Kidney (tissue), 14 donors: ENCODE results near the gene ADH4. TPM values are rescaled to one million over a fixed set of nuclear protein-coding genes. Genes with fewer than 3 reads are reported as not detected.

ENCODE experiments used
- DNase-seq, 5 donors: peaks; one replicate each; pipeline ENCODE4 v3.0.0-alpha.2; 2013 to 2020
- FAIRE-seq: peaks from 2 replicates; lab custom pipeline; 2012; peaks lifted over from hg19 to GRCh38; lab: Jason Lieb, UNC
- H3K27ac ChIP-seq, 2 donors: one replicate each; pipeline ENCODE4 v1.7.0; 2013; ENCODE audit warnings: low read depth in 2 of 2, low read length in 2 of 2, inconsistent platforms in 1 of 2
- H3K27me3 ChIP-seq: one replicate; pipeline ENCODE4 v1.7.1; 2013; ENCODE audit warnings: low read length, inconsistent platforms; ENCODE audit not compliant: control insufficient read depth, insufficient read depth
- H3K36me3 ChIP-seq, 3 donors: one replicate each; pipeline versions ENCODE4 v1.7.0 to v1.7.1; 2013; ENCODE audit warnings: low read length in 3 of 3, control low read depth in 1 of 3, inconsistent platforms in 1 of 3; ENCODE audit not compliant: insufficient read depth in 3 of 3, control insufficient read depth in 2 of 3
- H3K4me1 ChIP-seq, 3 donors: one replicate each; pipeline versions ENCODE4 v1.7.0 to v1.7.1; 2013; ENCODE audit warnings: low read length in 3 of 3, inconsistent platforms in 1 of 3, low read depth in 1 of 3; ENCODE audit not compliant: control insufficient read depth in 2 of 3, insufficient read depth in 2 of 3
- H3K4me3 ChIP-seq, 3 donors: one replicate each; pipeline versions ENCODE4 v1.7.0 to v1.8.1; 2013; ENCODE audit warnings: low read length in 3 of 3, control low read depth in 1 of 3, inconsistent platforms in 1 of 3
- H3K9ac ChIP-seq, 3 donors: one replicate each; pipeline versions ENCODE4 v1.7.0 to v1.7.1; 2013; ENCODE audit warnings: low read length in 3 of 3, control low read depth in 1 of 3, inconsistent platforms in 1 of 3
- H3K9me3 ChIP-seq, 3 donors: one replicate each; pipeline versions ENCODE4 v1.7.0 to v1.7.1; 2013; ENCODE audit warnings: low read length in 3 of 3, control low read depth in 1 of 3, inconsistent platforms in 1 of 3; ENCODE audit not compliant: control insufficient read depth in 2 of 3, insufficient read depth in 1 of 3
- CTCF ChIP-seq: IDR thresholded peaks from 3 replicates; pipeline ENCODE4 v1.5.1; 2012; ENCODE audit warnings: mild to moderate bottlenecking, moderate library complexity, borderline replicate concordance; ENCODE audit not compliant: insufficient read depth; ENCODE audit errors: extremely low read depth
- intact Hi-C: fragments of 100-400 bp; cut with DNase I; formaldehyde crosslinking; loops from one replicate; pipeline ENCODE4 v1.11.1; 2022
- polyA plus RNA-seq: library from polyadenylated mRNA; stranded (reverse); fragments of 350-450 nt; fragmentation: Illumina TruSeq; extraction: RNeasy Lipid Tissue Mini Kit (QIAGEN cat#74804); gene quantifications from one replicate; pipeline ENCODE4 v1.2.3, GENCODE V29; 2014; ENCODE audit warnings: low read depth, low replicate concordance; ENCODE audit not compliant: insufficient read depth
- total RNA-seq: library from RNA; stranded (reverse); fragmentation: NEBNext Ultra II Directional; extraction: Animal tissue kit (Norgen Biotek cat#: 25700); gene quantifications from one replicate; pipeline ENCODE4 v1.2.1, GENCODE V29; 2021
- donor health status: control.
- donor health status: control.
- donor health status: control.
- donor health status: control.
- donor health status: control.
- donor health status: DM: yes; HTN: yes; CAD: no.
- donor health status: Normal renal cell carcinoma (clear cell type).

The ADH4 gene
- total and polyA plus RNA-seq, 2 donors from 2014 or later, result 0.52 to 5.9 TPM

DNA sequence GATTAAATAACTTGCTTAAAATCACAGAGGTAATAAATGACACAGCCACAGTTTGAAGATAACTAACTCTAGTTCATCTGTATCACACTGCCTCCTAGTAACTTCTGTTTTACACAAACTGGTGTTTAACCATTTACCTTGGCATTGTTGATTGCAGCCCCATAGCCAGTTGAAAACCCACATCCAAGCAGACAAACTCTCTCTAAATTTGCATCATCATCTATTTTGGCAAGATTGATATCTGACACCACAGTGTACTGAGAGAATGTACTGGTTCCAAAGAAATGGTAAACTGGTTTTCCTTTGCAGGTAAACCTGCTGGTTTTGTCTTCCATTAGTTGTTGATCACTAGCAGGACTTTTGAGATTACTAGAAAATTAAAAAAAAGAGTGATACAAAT is 7.8 kb downstream of the ADH4 start:
- H3K9me3 ChIP-seq, result no peaks in the 10 kb centered on the region
- no peak overlapping the region for H3K9ac ChIP-seq
- H3K36me3 ChIP-seq, result no peaks in the 10 kb centered on the region
- no peaks in the 10 kb centered on the region for H3K4me1 ChIP-seq
- H3K27me3 ChIP-seq, result no peaks in the 10 kb centered on the region
- DNase-seq, result no peak
- no peak for TF ChIP-seq CTCF
- FAIRE-seq, result no peak
- intact Hi-C loops, result no loop called here
- no peak overlapping the region for H3K4me3 ChIP-seq
- no peak overlapping the region for H3K27ac ChIP-seq

DNA sequence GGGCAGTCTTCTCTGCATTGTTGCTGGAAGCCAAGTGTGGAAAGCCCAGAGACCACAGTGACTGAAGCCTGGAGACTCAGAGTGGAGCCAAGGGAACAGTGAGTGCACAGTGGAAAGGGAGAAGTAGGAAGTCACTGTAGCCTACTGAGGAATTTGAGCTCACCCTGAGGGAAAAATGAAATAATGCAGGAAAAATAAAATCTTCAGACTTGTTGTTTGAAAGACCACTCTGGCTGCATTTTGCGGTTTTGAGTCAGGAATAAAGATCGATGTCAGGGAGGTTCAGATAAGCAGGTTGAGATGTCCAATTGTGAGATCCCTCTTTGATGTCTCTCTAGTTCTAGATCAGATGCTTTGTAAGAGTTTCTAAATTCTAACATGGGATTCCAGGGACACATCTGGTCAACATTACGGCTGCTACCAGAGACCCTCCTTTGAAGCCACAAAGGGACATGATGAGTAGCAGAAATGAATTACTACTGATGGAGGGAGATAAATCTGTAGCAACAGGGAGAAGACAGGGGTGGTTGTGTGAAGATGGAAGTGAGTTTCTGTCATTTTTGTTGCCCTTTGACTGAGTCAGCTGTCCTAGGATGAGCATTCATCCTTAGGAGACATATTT is 8.4 kb downstream of the ADH4 start:
- DNase-seq (no peak), FAIRE-seq (no peak)
- no peaks in the 10 kb centered on the region for H3K9me3 ChIP-seq
- no peak for TF ChIP-seq CTCF
- no peaks in the 10 kb centered on the region for H3K4me1 ChIP-seq
- H3K27ac ChIP-seq, result no peak overlapping the region
- H3K4me3 ChIP-seq, result no peak overlapping the region
- no peak overlapping the region for H3K9ac ChIP-seq
- no peaks in the 10 kb centered on the region for H3K27me3 ChIP-seq
- H3K36me3 ChIP-seq, result no peaks in the 10 kb centered on the region
- intact Hi-C loops, result no loop called here

- no peak for TF ChIP-seq CTCF
- intact Hi-C loops, result no loop called here
- Histone ChIP-seq H3K27ac (no peak overlapping the region), H3K4me3 (no peak overlapping the region), H3K4me1 (no peaks in the 10 kb centered on the region), H3K36me3 (no peaks in the 10 kb centered on the region), H3K9ac (no peak overlapping the region), H3K27me3 (no peaks in the 10 kb centered on the region), H3K9me3 (no peaks in the 10 kb centered on the region)
- DNase-seq (no peak), FAIRE-seq (no peak)
Measured at GRCh38 chr4:99134586-99134985, 9.5 kb downstream of the ADH4 start.

- intact Hi-C loops, result no loop called here
- H3K27me3 ChIP-seq, result no peaks in the 10 kb centered on the region
- H3K9ac ChIP-seq, result no peak overlapping the region
- H3K4me1 ChIP-seq, result no peaks in the 10 kb centered on the region
- no peaks in the 10 kb centered on the region for H3K36me3 ChIP-seq
- H3K4me3 ChIP-seq, result no peak overlapping the region
- DNase-seq, result no peak
- no peak overlapping the region for H3K27ac ChIP-seq
- TF ChIP-seq CTCF, result no peak
- H3K9me3 ChIP-seq, result no peaks in the 10 kb centered on the region
- no peak for FAIRE-seq
Measured at GRCh38 chr4:99131378-99131777, 12.7 kb downstream of the ADH4 start.
